H1 (cell line): ENCODE measurements around the gene GTPBP6. TPM values are rescaled to one million over a fixed set of nuclear protein-coding genes. Genes with fewer than 3 reads are reported as not detected.

Source experiments
- CTCF ChIA-PET: fragments of 300-600 bp; sonication (Branson Sonifier 250); formaldehyde crosslinking; loops from one replicate; lab custom pipeline; 2021; ENCODE audit not compliant: partially characterized antibody; lab: Charles Lee
- POLR2A ChIA-PET: fragments of 300-600 bp; sonication (Branson Sonifier 250); formaldehyde crosslinking; loops from one replicate; lab custom pipeline; 2021; ENCODE audit warnings: inconsistent platforms; ENCODE audit not compliant: partially characterized antibody; lab: Charles Lee
- DNase-seq, 2 experiments: peaks; one replicate each; pipeline versions ENCODE4 v3.0.0 to v3.0.0-alpha.2; 2010 to 2022; ENCODE audit warnings: low spot score in 2 of 2, low read depth in 1 of 2, mixed read lengths in 1 of 2
- FAIRE-seq: peaks from 2 replicates; lab custom pipeline; 2011; peaks lifted over from hg19 to GRCh38; lab: Jason Lieb, UNC
- H2AFZ ChIP-seq: 2 replicates; pipeline ENCODE4 v1.8.1; 2012; ENCODE audit warnings: low read length, inconsistent platforms
- H2AK5ac ChIP-seq: 2 replicates; pipeline ENCODE4 v1.6.1; 2013; ENCODE audit warnings: low read depth, low read length
- H2BK120ac ChIP-seq: replicated peaks from 2 replicates; pipeline ENCODE3; 2013; ENCODE audit warnings: low read depth, low read length, inconsistent platforms
- H2BK12ac ChIP-seq: 2 replicates; pipeline ENCODE4 v1.6.1; 2013; ENCODE audit warnings: low read depth, low read length
- H2BK15ac ChIP-seq: 2 replicates; pipeline ENCODE4 v1.6.1; 2013; ENCODE audit warnings: low read length
- H2BK20ac ChIP-seq: 2 replicates; pipeline ENCODE4 v1.6.1; 2013; ENCODE audit warnings: low read length
- H2BK5ac ChIP-seq: 2 replicates; pipeline ENCODE4 v1.6.1; 2013; ENCODE audit warnings: low read depth, low read length
- H3K14ac ChIP-seq: 2 replicates; pipeline ENCODE4 v1.6.1; 2013; ENCODE audit warnings: inconsistent platforms; ENCODE audit not compliant: insufficient read length
- H3K18ac ChIP-seq: 2 replicates; pipeline ENCODE4 v1.6.1; 2013; ENCODE audit warnings: low read length; ENCODE audit errors: extremely low read depth
- H3K23ac ChIP-seq: 2 replicates; pipeline ENCODE4 v1.6.1; 2013; ENCODE audit warnings: inconsistent platforms; ENCODE audit not compliant: insufficient read length
- H3K23me2 ChIP-seq: 2 replicates; pipeline ENCODE4 v1.6.1; 2013; ENCODE audit warnings: low read depth, low read length
- H3K27ac ChIP-seq: 2 replicates; pipeline ENCODE4 v1.6.1; 2011; ENCODE audit warnings: low read depth, low read length, inconsistent platforms
- H3K27me3 ChIP-seq, 4 experiments: replicated peaks in 1 of 4; 1 replicate in 1 of 4; 2 replicates in 3 of 4; pipeline versions ENCODE4 v1.6.1 to v1.8.1; 2011 to 2013; ENCODE audit warnings: low read length in 3 of 4, mild to moderate bottlenecking in 3 of 4, inconsistent platforms in 2 of 4, mixed read lengths in 2 of 4, moderate library complexity in 1 of 4; ENCODE audit not compliant: control insufficient read depth in 3 of 4, insufficient read depth in 3 of 4; ENCODE audit errors: extremely low read depth in 1 of 4
- H3K36me3 ChIP-seq, 4 experiments: 2 replicates each; pipeline versions ENCODE4 v1.6.1 to v1.8.1; 2011 to 2013; ENCODE audit warnings: mild to moderate bottlenecking in 4 of 4, low read length in 3 of 4, moderate library complexity in 2 of 4, control low read depth in 1 of 4, inconsistent platforms in 1 of 4; ENCODE audit not compliant: insufficient read depth in 4 of 4, control insufficient read depth in 2 of 4
- H3K4ac ChIP-seq: replicated peaks from 2 replicates; pipeline ENCODE3; 2013; ENCODE audit warnings: low read length, low read depth, mixed read lengths, inconsistent platforms; ENCODE audit not compliant: insufficient read length
- H3K4me1 ChIP-seq, 4 experiments: replicated peaks in 1 of 4; 1 replicate in 1 of 4; 2 replicates in 3 of 4; pipeline versions ENCODE4 v1.6.1 to v1.8.1; 2011 to 2013; ENCODE audit warnings: low read length in 3 of 4, inconsistent platforms in 2 of 4, mixed read lengths in 1 of 4; ENCODE audit not compliant: insufficient read depth in 4 of 4, control insufficient read depth in 3 of 4
- H3K4me2 ChIP-seq, 2 experiments: 2 replicates each; pipeline versions ENCODE4 v1.6.1 to v1.8.1; 2011 to 2013; ENCODE audit warnings: low read depth in 2 of 2, low read length in 2 of 2, control low read depth in 1 of 2, inconsistent platforms in 1 of 2, mild to moderate bottlenecking in 1 of 2; ENCODE audit not compliant: insufficient read depth in 1 of 2
- H3K4me3 ChIP-seq, 4 experiments: fragments of 200-600, 300-600 bp in 1 of 4; sonication (generic), shearing (Covaris generic), sonication (Bioruptor Twin) in 1 of 4; 2 replicates each; pipeline versions ENCODE4 v1.5.1 to v1.8.1; 2011 to 2016; ENCODE audit warnings: low read length in 4 of 4, low read depth in 3 of 4, control low read depth in 2 of 4, inconsistent platforms in 2 of 4, mild to moderate bottlenecking in 2 of 4, mixed read lengths in 1 of 4, moderate library complexity in 1 of 4; ENCODE audit not compliant: insufficient read depth in 2 of 4; ENCODE audit errors: extremely low read depth in 1 of 4
- H3K56ac ChIP-seq: replicated peaks from 2 replicates; pipeline ENCODE3; 2013; ENCODE audit warnings: low read depth, mild to moderate bottlenecking, mixed read lengths, low read length, inconsistent platforms; ENCODE audit not compliant: insufficient read length
- H3K79me1 ChIP-seq: 2 replicates; pipeline ENCODE4 v1.6.1; 2013; ENCODE audit warnings: low read depth, low read length, control low read depth
- H3K79me2 ChIP-seq, 2 experiments: 2 replicates each; pipeline versions ENCODE4 v1.6.1 to v1.8.1; 2012 to 2013; ENCODE audit warnings: low read length in 2 of 2, mild to moderate bottlenecking in 2 of 2, inconsistent platforms in 1 of 2; ENCODE audit not compliant: insufficient read depth in 2 of 2, control insufficient read depth in 1 of 2
- H3K9ac ChIP-seq, 4 experiments: replicated peaks in 1 of 4; 1 replicate in 1 of 4; 2 replicates in 3 of 4; pipeline versions ENCODE4 v1.6.1 to v1.8.1; 2011 to 2013; ENCODE audit warnings: low read depth in 3 of 4, low read length in 3 of 4, control low read depth in 2 of 4, mild to moderate bottlenecking in 2 of 4, moderate library complexity in 2 of 4, inconsistent platforms in 1 of 4; ENCODE audit errors: extremely low read depth in 1 of 4
- H3K9me3 ChIP-seq, 2 experiments: 2 replicates each; pipeline versions ENCODE4 v1.6.1 to v1.8.1; 2012 to 2013; ENCODE audit warnings: mild to moderate bottlenecking in 2 of 2, moderate library complexity in 2 of 2, control low read depth in 1 of 2, inconsistent platforms in 1 of 2, low read depth in 1 of 2, low read length in 1 of 2, mixed read lengths in 1 of 2; ENCODE audit not compliant: insufficient read depth in 2 of 2
- H4K20me1 ChIP-seq, 2 experiments: replicated peaks in 1 of 2; 2 replicates each; pipeline versions ENCODE3 to v1.8.1; 2011 to 2013; ENCODE audit warnings: inconsistent platforms in 2 of 2, low read length in 2 of 2, mild to moderate bottlenecking in 1 of 2; ENCODE audit not compliant: insufficient read depth in 2 of 2, control insufficient read depth in 1 of 2
- H4K5ac ChIP-seq: 2 replicates; pipeline ENCODE4 v1.6.1; 2013; ENCODE audit warnings: low read length, low read depth, mixed read lengths, inconsistent platforms; ENCODE audit not compliant: insufficient read length
- H4K8ac ChIP-seq: 2 replicates; pipeline ENCODE4 v1.8.0; 2013; ENCODE audit warnings: mild to moderate bottlenecking, moderate library complexity, low read length, inconsistent platforms; ENCODE audit not compliant: insufficient read depth; ENCODE audit errors: extremely low read depth
- H4K91ac ChIP-seq: replicated peaks from 2 replicates; pipeline ENCODE3; 2013; ENCODE audit warnings: low read length, mixed read lengths, inconsistent platforms; ENCODE audit not compliant: insufficient read length
- CBX8 ChIP-seq: fragments of 300-800, 300-1000 bp; sonication (generic); IDR thresholded peaks from 2 replicates; pipeline ENCODE4 v1.7.1; 2016; ENCODE audit warnings: low read depth, low read length, borderline replicate concordance
- MAFK ChIP-seq: IDR thresholded peaks from 2 replicates; pipeline ENCODE4 v1.6.1; 2012; ENCODE audit warnings: low read depth, mild to moderate bottlenecking, improper control_type of control experiment, low read length
- NANOG ChIP-seq: IDR thresholded peaks from 2 replicates; pipeline ENCODE4 v1.6.1; 2011; ENCODE audit warnings: low read length, low read depth, mild to moderate bottlenecking, inconsistent platforms; ENCODE audit not compliant: insufficient read depth, poor library complexity, severe bottlenecking
- RAD21 ChIP-seq, 2 experiments: IDR thresholded peaks in 1 of 2; conservative IDR thresholded peaks in 1 of 2; 2 replicates each; pipeline ENCODE4 v1.6.1; 2011; ENCODE audit warnings: low read depth in 2 of 2, low read length in 2 of 2, improper control_type of control experiment in 1 of 2, inconsistent platforms in 1 of 2, mild to moderate bottlenecking in 1 of 2, moderate library complexity in 1 of 2
- RNF2 ChIP-seq: fragments of 200-900, 300-1000 bp; sonication (generic); IDR thresholded peaks from 2 replicates; pipeline ENCODE4 v1.7.1; 2016; ENCODE audit warnings: borderline replicate concordance, low read depth, mild to moderate bottlenecking, antibody characterized with exemption, low read length; ENCODE audit not compliant: poor library complexity, severe bottlenecking; ENCODE audit errors: missing control alignments
- RXRA ChIP-seq: IDR thresholded peaks from 2 replicates; pipeline ENCODE4 v1.6.1; 2011; ENCODE audit warnings: low read depth, mild to moderate bottlenecking, low read length, moderate library complexity; ENCODE audit not compliant: insufficient read depth
- TBP ChIP-seq: IDR thresholded peaks from 2 replicates; pipeline ENCODE4 v1.6.1; 2011; ENCODE audit warnings: low read depth, low read length, improper control_type of control experiment
- WGBS, 2 experiments: shearing (Covaris generic) in 1 of 2; methylation state at CpG; one replicate each; pipeline versions ENCODE4 v1.1.6 to v1.1.7; 2013 to 2015; ENCODE audit warnings: low lambda C conversion rate in 2 of 2, mixed read lengths in 2 of 2, inconsistent platforms in 1 of 2, low coverage in 1 of 2, missing lambda C conversion rate in 1 of 2; ENCODE audit not compliant: insufficient replicate concordance in 2 of 2, insufficient coverage in 1 of 2, insufficient read length in 1 of 2; ENCODE audit errors: extremely low coverage in 1 of 2, missing lambda C conversion rate in 1 of 2; 5-methylcytosine and 5-hydroxymethylcytosine counted together
- polyA plus RNA-seq, 7 experiments: library from polyadenylated mRNA; depleted of rRNA in 3 of 7; stranded (reverse) in 5 of 7; unstranded in 2 of 7; fragments of >200 nt in 5 of 7; fragments of 200-250 nt in 2 of 7; gene quantifications; 1 replicate in 5 of 7; 2 replicates in 1 of 7; 4 replicates in 1 of 7; pipeline versions ENCODE4 v1.2.1 to v1.2.3, GENCODE V29; 2011 to 2013; ENCODE audit warnings: missing spikeins in 2 of 7, mixed read lengths in 2 of 7
- total RNA-seq: library from RNA; stranded (reverse); fragmentation: NEBNext Ultra II Directional; extraction: Animal tissue kit (Norgen Biotek cat#: 25700); gene quantifications from 2 replicates; pipeline ENCODE4 v1.2.1, GENCODE V29; 2021
- TF ChIP-seq, protein P1 (sequence below): IDR thresholded peaks from 2 replicates; pipeline ENCODE4 v1.6.1; 2012; ENCODE audit warnings: inconsistent platforms
- TF ChIP-seq, protein P2 (sequence below): IDR thresholded peaks from 2 replicates; pipeline ENCODE4 v1.6.1; 2012; ENCODE audit warnings: low read length, inconsistent platforms

The GTPBP6 gene
- total and polyA plus RNA-seq, 2 of the 8 experiments (the other 6 are each of a cell fraction or from before 2014, with no cell fraction given) = 33.9 to 57.1 TPM

DNA sequence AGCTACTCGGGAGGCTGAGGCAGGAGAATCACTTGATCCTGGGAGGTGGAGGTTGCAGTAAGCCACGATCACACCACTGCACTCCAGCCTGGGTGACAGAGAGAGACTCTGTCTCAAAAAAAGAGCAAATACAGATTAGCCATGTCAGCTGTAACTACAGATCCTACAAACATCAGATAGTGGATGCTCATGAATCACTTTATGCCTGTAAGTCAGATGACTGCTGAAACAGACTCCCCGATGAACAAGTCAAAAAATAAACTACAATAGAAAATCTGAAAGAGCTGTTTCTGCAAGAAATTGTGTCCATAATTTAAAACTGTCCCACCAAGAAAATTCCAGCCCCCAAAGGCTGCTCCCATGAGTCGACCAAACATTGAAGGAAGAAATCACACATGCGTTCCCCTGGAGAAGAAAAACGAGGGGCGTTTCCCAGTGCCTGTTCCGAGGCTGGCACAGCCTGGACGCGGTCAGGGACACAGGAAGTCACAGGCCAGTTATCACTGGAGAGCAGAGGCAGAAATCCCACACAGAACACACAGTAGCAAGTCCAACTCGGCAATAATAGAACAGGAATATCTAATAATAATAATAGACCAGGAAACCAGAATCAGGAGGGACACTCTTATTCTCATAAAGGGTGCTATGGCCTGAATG is 30.0 kb upstream of the GTPBP6 start:
- WGBS, 2 experiments = 79% methylated on average over 11 of the region's 11 CpGs; no CpG with 5 or more reads in 1 of the 2 experiments
- no peak for FAIRE-seq
- no peak for TF ChIP-seq MAFK
- TF ChIP-seq, protein P1, sequence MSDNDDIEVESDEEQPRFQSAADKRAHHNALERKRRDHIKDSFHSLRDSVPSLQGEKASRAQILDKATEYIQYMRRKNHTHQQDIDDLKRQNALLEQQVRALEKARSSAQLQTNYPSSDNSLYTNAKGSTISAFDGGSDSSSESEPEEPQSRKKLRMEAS = no peak
- no peak for TF ChIP-seq NANOG
- TF ChIP-seq RNF2 = no peak
- TF ChIP-seq CBX8 = no peak
- no peak for TF ChIP-seq RXRA
- no peak for TF ChIP-seq RAD21 (IDR thresholded peaks at IDR 0.05 in 1 of 2, conservative IDR thresholded peaks at IDR 0.05 in 1 of 2; ENCODE audit: low read depth in 2 of 2, low read length in 2 of 2)
- TF ChIP-seq, protein P2, sequence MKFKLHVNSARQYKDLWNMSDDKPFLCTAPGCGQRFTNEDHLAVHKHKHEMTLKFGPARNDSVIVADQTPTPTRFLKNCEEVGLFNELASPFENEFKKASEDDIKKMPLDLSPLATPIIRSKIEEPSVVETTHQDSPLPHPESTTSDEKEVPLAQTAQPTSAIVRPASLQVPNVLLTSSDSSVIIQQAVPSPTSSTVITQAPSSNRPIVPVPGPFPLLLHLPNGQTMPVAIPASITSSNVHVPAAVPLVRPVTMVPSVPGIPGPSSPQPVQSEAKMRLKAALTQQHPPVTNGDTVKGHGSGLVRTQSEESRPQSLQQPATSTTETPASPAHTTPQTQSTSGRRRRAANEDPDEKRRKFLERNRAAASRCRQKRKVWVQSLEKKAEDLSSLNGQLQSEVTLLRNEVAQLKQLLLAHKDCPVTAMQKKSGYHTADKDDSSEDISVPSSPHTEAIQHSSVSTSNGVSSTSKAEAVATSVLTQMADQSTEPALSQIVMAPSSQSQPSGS = no peak
- no peak for TF ChIP-seq TBP

More for the DNA sequence above, 30.0 kb upstream of the GTPBP6 start:
- DNase-seq = no peak
- Histone ChIP-seq H2BK12ac (no peak overlapping the region; the same call in 1 of the 2 replicates), H3K14ac (no peak overlapping the region), H2AK5ac (no peak overlapping the region), H4K91ac (no peak overlapping the region), H4K8ac (no peak overlapping the region), H2AFZ (no peak overlapping the region), H2BK20ac (no peak overlapping the region), H3K27me3 (no peaks in the 10 kb centered on the region), H3K4me1 (no peaks in the 10 kb centered on the region; a peak in 1 of 7 replicates), H3K79me1 (peaks cover 13% of the 10 kb centered on the region), H3K79me2 (peaks cover 0 to 41% of the 10 kb centered on the region in 2 experiments; a peak in 2 of 4 replicates), H4K5ac (no peak overlapping the region), H3K9ac (no peak overlapping the region), H4K20me1 (peaks cover 9 to 14% of the 10 kb centered on the region in 2 experiments), H3K27ac (no peak overlapping the region), H3K4me2 (no peak overlapping the region), H3K18ac (no peak overlapping the region), H3K4me3 (no peak overlapping the region), H3K9me3 (no peaks in the 10 kb centered on the region), H3K4ac (no peak overlapping the region), H2BK15ac (no peak overlapping the region), H2BK120ac (no peak overlapping the region), H3K23ac (no peak overlapping the region), H3K36me3 (peaks cover 0 to 30% (median 7%) of the 10 kb centered on the region in 4 experiments; a peak in 5 of 8 replicates), H3K23me2 (no peaks in the 10 kb centered on the region), H3K56ac (no peak overlapping the region), H2BK5ac (no peak overlapping the region)
- ChIA-PET POLR2A (no interaction called here), CTCF (no interaction called here)
